K562 (cell line): ENCODE results near the gene AGT. TPM values are rescaled to one million over a fixed set of nuclear protein-coding genes. Genes with fewer than 3 reads are reported as not detected.

Experiments
- ATAC-seq: fragments of 200-7000 bp; cut with Tn5 transposase; 3 replicates; pipeline ENCODE4 v1.9.1; 2020; ENCODE audit warnings: moderate library complexity
- BruUV-seq: library from RNA; stranded (reverse); fragments of 400-500 nt; replicated peaks from 2 replicates; lab custom pipeline; 2021; lab: Mats Ljungman, UMichigan
- CTCF ChIA-PET: fragments of 300-600 bp; formaldehyde crosslinking; extraction: SDS; loops from one replicate; lab custom pipeline; 2021; ENCODE audit warnings: low intra/inter-chr PET ratio; lab: Yijun Ruan, JAX
- POLR2A ChIA-PET: fragments of 300-600, 350-650 bp; sonication (Branson Sonifier 250); formaldehyde crosslinking; extraction: SDS; loops from one replicate; lab custom pipeline; 2021; ENCODE audit warnings: antibody characterized with exemption, inconsistent platforms; lab: Yijun Ruan, JAX
- DNase-seq, 4 experiments: peaks; one replicate each; pipeline versions ENCODE4 v3.0.0 to v3.0.0-alpha.2; 2011 to 2018; ENCODE audit warnings: low spot score in 3 of 4, mixed read lengths in 3 of 4; ENCODE audit errors: extremely low read depth in 1 of 4
- FAIRE-seq: peaks from 2 replicates; lab custom pipeline; 2011; peaks lifted over from hg19 to GRCh38; lab: Jason Lieb, UNC
- H2AFZ ChIP-seq: 2 replicates; pipeline ENCODE4 v1.6.0; 2011; ENCODE audit warnings: low read depth, low read length, control low read depth, inconsistent platforms
- H3K27ac ChIP-seq: fragments of 200-600 bp; 3 replicates; pipeline ENCODE4 v1.8.0; 2011; ENCODE audit warnings: low read depth, mild to moderate bottlenecking, control low read depth, inconsistent platforms, low read length, moderate library complexity, mixed read lengths; ENCODE audit errors: extremely low read depth
- H3K27me3 ChIP-seq, 2 experiments: fragments of 300-600 bp in 1 of 2; 2 replicates in 1 of 2; 3 replicates in 1 of 2; pipeline versions ENCODE4 v1.6.0 to v1.8.0; 2011; ENCODE audit warnings: inconsistent platforms in 2 of 2, low read length in 2 of 2, mild to moderate bottlenecking in 1 of 2, mixed read lengths in 1 of 2, moderate library complexity in 1 of 2; ENCODE audit not compliant: control insufficient read depth in 2 of 2, insufficient read depth in 2 of 2
- H3K36me3 ChIP-seq: fragments of 300-600 bp; 3 replicates; pipeline ENCODE4 v1.8.0; 2011; ENCODE audit warnings: mild to moderate bottlenecking, low read length, inconsistent platforms; ENCODE audit not compliant: control insufficient read depth, insufficient read depth
- H3K4me1 ChIP-seq, 2 experiments: fragments of 200-600 bp in 1 of 2; replicated peaks in 1 of 2; 2 replicates in 1 of 2; 3 replicates in 1 of 2; pipeline versions ENCODE4 v1.5.1 to v1.8.0; 2011; ENCODE audit warnings: inconsistent platforms in 2 of 2, low read length in 2 of 2, mild to moderate bottlenecking in 1 of 2, mixed read lengths in 1 of 2, moderate library complexity in 1 of 2; ENCODE audit not compliant: control insufficient read depth in 2 of 2, insufficient read depth in 2 of 2
- H3K4me2 ChIP-seq: 2 replicates; pipeline ENCODE4 v1.6.1; 2011; ENCODE audit warnings: low read length, control low read depth, inconsistent platforms, mixed read lengths; ENCODE audit not compliant: insufficient read depth
- H3K4me3 ChIP-seq: fragments of 200-600 bp; sonication (generic), shearing (Covaris generic); 2 replicates; pipeline ENCODE4 v1.5.1; 2016; ENCODE audit warnings: control low read depth, inconsistent platforms
- H3K79me2 ChIP-seq: fragments of 200-600 bp; 3 replicates; pipeline ENCODE4 v1.8.0; 2011; ENCODE audit warnings: low read length, inconsistent platforms; ENCODE audit not compliant: control insufficient read depth, insufficient read depth
- H3K9ac ChIP-seq, 2 experiments: 2 replicates each; pipeline versions ENCODE4 v1.6.0 to v1.6.1; 2011; ENCODE audit warnings: low read depth in 2 of 2, low read length in 2 of 2, control low read depth in 1 of 2, inconsistent platforms in 1 of 2, mild to moderate bottlenecking in 1 of 2, mixed read lengths in 1 of 2; ENCODE audit not compliant: insufficient read depth in 1 of 2
- H3K9me1 ChIP-seq: one replicate; pipeline ENCODE4 v1.6.0; 2011; ENCODE audit warnings: inconsistent platforms, mild to moderate bottlenecking, low read length, moderate library complexity; ENCODE audit not compliant: control insufficient read depth, insufficient read depth
- H3K9me3 ChIP-seq: replicated peaks from 2 replicates; pipeline ENCODE4 v1.5.1; 2011; ENCODE audit warnings: low read depth, low read length, inconsistent platforms; ENCODE audit not compliant: control insufficient read depth, insufficient read depth
- H4K20me1 ChIP-seq: replicated peaks from 2 replicates; pipeline ENCODE4 v1.6.1; 2011; ENCODE audit warnings: low read length, inconsistent platforms, mixed read lengths; ENCODE audit not compliant: control insufficient read depth, insufficient read depth
- SIX5 ChIP-seq, 2 experiments: IDR thresholded peaks; 2 replicates each; pipeline ENCODE4 v1.6.1; 2011; ENCODE audit warnings: low read length in 2 of 2, borderline replicate concordance in 1 of 2, low read depth in 1 of 2, mild to moderate bottlenecking in 1 of 2, moderate library complexity in 1 of 2; ENCODE audit not compliant: insufficient read depth in 1 of 2
- SMC3 ChIP-seq: conservative IDR thresholded peaks from 2 replicates; pipeline ENCODE4 v1.6.1; 2011; ENCODE audit warnings: low read depth, low read length, improper control_type of control experiment; ENCODE audit not compliant: insufficient read depth
- TEAD1 ChIP-seq, 2 experiments: fragments of 450-650 bp in 1 of 2; sonication (generic) in 1 of 2; formaldehyde crosslinking; IDR thresholded peaks; 2 replicates each; pipeline versions ENCODE4 v1.4.0 to v1.8.0; 2020 to 2022; ENCODE audit warnings: mild to moderate bottlenecking in 2 of 2, missing genetic modification reagents in 1 of 2
- ZBTB8A ChIP-seq: fragments of 450-650 bp; IDR thresholded peaks from 2 replicates; pipeline ENCODE4 v1.6.1; 2018; ENCODE audit warnings: mild to moderate bottlenecking, moderate library complexity; ENCODE audit not compliant: partially characterized antibody
- WGBS: fragments of 100-300 bp; shearing (Covaris generic); methylation state at CpG from one replicate; pipeline ENCODE4 v1.1.6; 2016; ENCODE audit warnings: low coverage, mixed read lengths; ENCODE audit not compliant: insufficient coverage; ENCODE audit errors: missing lambda C conversion rate; 5-methylcytosine and 5-hydroxymethylcytosine counted together
- in situ Hi-C: fragments of 300-500 bp; cut with MboI; formaldehyde crosslinking; loops from 4 replicates; pipeline ENCODE4 v1.15.0; 2018; ENCODE audit warnings: inconsistent platforms, mixed read lengths
- intact Hi-C: fragments of 100-400 bp; cut with micrococcal nuclease; formaldehyde crosslinking; loops from 2 replicates; pipeline ENCODE4 v1.14.2; 2022
- polyA plus RNA-seq, 8 experiments: library from polyadenylated mRNA; depleted of rRNA in 4 of 8; stranded (reverse) in 5 of 8; unstranded in 3 of 8; fragments of >200 nt; fragmentation: Nextera tagmentation in 2 of 8; fragmentation: Illumina TruSeq in 1 of 8; extraction: Ambion mirVana in 2 of 8; extraction: Trizol in 1 of 8; gene quantifications; 2 replicates each; pipeline versions ENCODE4 v1.2.1 to v1.2.3, GENCODE V29; 2011 to 2014; ENCODE audit warnings: inconsistent platforms in 1 of 8, missing spikeins in 1 of 8
- total RNA-seq, 7 experiments: library from RNA; depleted of rRNA in 6 of 7; stranded (reverse); fragments of >200 nt in 6 of 7; fragmentation: Illumina TruSeq in 2 of 7; extraction: Trizol in 2 of 7; gene quantifications; 2 replicates each; pipeline versions ENCODE4 v1.2.1 to v1.2.3, GENCODE V29; 2011 to 2021; ENCODE audit warnings: low replicate concordance in 1 of 7
- TF ChIP-seq, protein P1 (sequence below), 2 experiments: fragments of 150-350 bp in 1 of 2; IDR thresholded peaks; 2 replicates each; pipeline ENCODE4 v1.6.1; 2012 to 2016; ENCODE audit warnings: low read depth in 2 of 2, low read length in 2 of 2, mild to moderate bottlenecking in 1 of 2, moderate library complexity in 1 of 2

The AGT gene
- total and polyA plus RNA-seq, 9 of the 15 experiments (the other 6 are each of a cell fraction or from before 2014, with no cell fraction given), result 0.40 TPM; not detected in 8

DNA sequence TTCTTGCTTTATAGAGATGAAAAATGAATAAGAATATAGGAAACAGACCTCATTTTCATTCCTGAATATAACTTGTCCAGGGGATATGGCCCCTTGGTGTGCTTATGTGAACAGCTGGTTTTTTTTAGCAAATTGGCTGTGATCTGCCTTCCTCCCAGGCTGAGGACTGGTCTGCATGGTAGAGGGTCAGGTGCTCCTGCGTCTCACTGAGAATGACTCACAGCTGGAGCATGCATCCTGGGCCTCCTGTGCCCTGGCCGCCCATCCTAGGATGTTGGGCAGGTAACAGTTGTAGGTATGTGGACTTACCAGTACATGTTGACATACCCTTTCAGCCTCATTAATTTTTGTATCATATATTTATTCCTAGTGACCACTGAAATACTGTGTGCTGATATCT, 29.8 kb downstream of the AGT start:
- Histone ChIP-seq H3K27me3 (no peaks in the 10 kb centered on the region), H3K9me1 (no peaks in the 10 kb centered on the region), H3K36me3 (peaks cover 86% of the 10 kb centered on the region), H4K20me1 (peaks cover 6% of the 10 kb centered on the region; the same call in 1 of the 2 replicates), H3K4me2 (no peak overlapping the region), H3K9me3 (no peaks in the 10 kb centered on the region), H3K4me3 (no peak overlapping the region), H3K9ac (no peak overlapping the region), H2AFZ (no peak overlapping the region)
- BruUV-seq, result no TSS peak
- intact Hi-C loops, result no loop called here
- ATAC-seq, result no peak
- DNase-seq, result no peak
- in situ Hi-C loops, result no loop called here
- TF ChIP-seq SMC3 (no peak), TEAD1 (CRISPR knock-in tag; IDR thresholded peaks at IDR 0.05) (no peak), SIX5 (IDR thresholded peaks at IDR 0.05; ENCODE audit: borderline replicate concordance in 1 of 2, insufficient read depth in 1 of 2, low read depth in 1 of 2, low read length in 2 of 2) (no peak), ZBTB8A (no peak)
- TF ChIP-seq, protein P1, sequence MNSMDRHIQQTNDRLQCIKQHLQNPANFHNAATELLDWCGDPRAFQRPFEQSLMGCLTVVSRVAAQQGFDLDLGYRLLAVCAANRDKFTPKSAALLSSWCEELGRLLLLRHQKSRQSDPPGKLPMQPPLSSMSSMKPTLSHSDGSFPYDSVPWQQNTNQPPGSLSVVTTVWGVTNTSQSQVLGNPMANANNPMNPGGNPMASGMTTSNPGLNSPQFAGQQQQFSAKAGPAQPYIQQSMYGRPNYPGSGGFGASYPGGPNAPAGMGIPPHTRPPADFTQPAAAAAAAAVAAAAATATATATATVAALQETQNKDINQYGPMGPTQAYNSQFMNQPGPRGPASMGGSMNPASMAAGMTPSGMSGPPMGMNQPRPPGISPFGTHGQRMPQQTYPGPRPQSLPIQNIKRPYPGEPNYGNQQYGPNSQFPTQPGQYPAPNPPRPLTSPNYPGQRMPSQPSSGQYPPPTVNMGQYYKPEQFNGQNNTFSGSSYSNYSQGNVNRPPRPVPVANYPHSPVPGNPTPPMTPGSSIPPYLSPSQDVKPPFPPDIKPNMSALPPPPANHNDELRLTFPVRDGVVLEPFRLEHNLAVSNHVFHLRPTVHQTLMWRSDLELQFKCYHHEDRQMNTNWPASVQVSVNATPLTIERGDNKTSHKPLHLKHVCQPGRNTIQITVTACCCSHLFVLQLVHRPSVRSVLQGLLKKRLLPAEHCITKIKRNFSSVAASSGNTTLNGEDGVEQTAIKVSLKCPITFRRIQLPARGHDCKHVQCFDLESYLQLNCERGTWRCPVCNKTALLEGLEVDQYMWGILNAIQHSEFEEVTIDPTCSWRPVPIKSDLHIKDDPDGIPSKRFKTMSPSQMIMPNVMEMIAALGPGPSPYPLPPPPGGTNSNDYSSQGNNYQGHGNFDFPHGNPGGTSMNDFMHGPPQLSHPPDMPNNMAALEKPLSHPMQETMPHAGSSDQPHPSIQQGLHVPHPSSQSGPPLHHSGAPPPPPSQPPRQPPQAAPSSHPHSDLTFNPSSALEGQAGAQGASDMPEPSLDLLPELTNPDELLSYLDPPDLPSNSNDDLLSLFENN (IDR thresholded peaks at IDR 0.05; ENCODE audit: low read depth in 2 of 2, low read length in 2 of 2), result no peak
- TF ChIP-seq, all 486 proteins: peak for 0
- Histone ChIP-seq H3K79me2 (no peaks in the 10 kb centered on the region; the same call in 2 of the 3 replicates), H3K27ac (no peak overlapping the region), H3K4me1 (peaks cover 3 to 15% of the 10 kb centered on the region in 2 experiments; a peak in 4 of 5 replicates)
- CTCF ChIA-PET, result no interaction called here
- no peak for FAIRE-seq
- POLR2A ChIA-PET, result no interaction called here
- 97% methylated on average over 2 of the region's 2 CpGs for WGBS
